Omental fat pad (tissue), 4 donors: Measurements from ENCODE around the gene TRAPPC10. TPM values are rescaled to one million over a fixed set of nuclear protein-coding genes. Genes with fewer than 3 reads are reported as not detected.

ENCODE experiments used
- ATAC-seq: fragments of 150-250 bp; one replicate; pipeline ENCODE4 v1.9.1; 2016; ENCODE audit warnings: mild to moderate bottlenecking, moderate library complexity; ENCODE audit not compliant: low FRiP score
- DNase-seq: peaks from one replicate; pipeline ENCODE4 v3.0.0-alpha.2; 2019; ENCODE audit warnings: low spot score
- CTCF ChIP-seq, 3 donors: fragments of 450-650 bp; IDR thresholded peaks; one replicate each; pipeline ENCODE4 v1.5.1; 2016 to 2017; ENCODE audit warnings: antibody characterized with exemption in 3 of 3, mild to moderate bottlenecking in 3 of 3, moderate library complexity in 2 of 3
- total RNA-seq, 4 donors: library from RNA; depleted of rRNA; stranded (reverse); fragments of >200 nt; gene quantifications; one replicate each; pipeline ENCODE4 v1.1.0, GENCODE V29; 2016

Gene TRAPPC10
- total RNA-seq, 4 donors from 2014 or later: 29.3 to 42.8 (median 36.6) TPM

DNA sequence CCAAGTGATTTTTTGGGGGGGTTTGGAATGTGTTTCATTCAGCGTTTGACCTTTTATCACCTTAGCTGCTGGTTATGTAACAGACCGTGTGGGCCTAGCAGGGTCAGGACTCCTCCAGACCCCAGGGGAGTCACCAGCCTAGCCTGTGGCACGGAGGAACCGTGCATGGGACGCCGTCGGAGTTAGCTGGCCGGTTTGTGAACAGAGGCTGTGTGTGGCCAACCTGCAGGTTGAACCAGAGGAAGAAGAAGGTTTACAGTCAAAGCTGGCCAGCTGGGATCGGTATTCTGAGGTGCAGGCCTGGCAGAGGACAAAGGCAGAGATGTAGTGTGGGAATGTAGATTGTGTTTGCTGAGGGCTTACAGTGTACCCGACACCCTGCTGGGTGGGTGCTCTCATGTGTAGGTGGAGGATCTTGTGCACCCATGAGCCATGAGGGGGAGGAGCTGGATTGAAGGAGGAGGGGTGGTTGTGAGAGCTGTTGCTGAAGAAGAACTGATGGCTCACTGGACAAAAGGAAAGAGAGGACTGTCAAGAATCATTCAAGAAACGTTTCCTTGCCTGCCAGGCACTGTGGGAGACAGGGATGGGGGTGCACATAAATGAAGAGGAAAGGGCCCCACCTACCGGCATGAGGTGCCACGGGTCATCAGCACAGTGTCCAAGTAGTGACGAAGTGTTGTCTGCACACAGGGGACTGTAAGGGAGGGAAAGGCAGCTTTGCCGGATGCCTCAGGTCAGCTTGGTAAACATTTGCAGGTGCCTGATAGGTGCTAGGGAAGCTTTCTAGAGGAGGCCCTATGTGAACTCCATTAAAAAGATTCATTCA is 55.1 kb downstream of the TRAPPC10 start:
- no peak for ATAC-seq
- TF ChIP-seq CTCF (IDR thresholded peaks at IDR 0.05): no peak
- no peak for DNase-seq

GRCh38 chr21:44070391-44070790 is 58.3 kb downstream of the TRAPPC10 start:
- no peak for ATAC-seq
- DNase-seq: no peak
- no peak for TF ChIP-seq CTCF (IDR thresholded peaks at IDR 0.05)

- ATAC-seq (no peak), DNase-seq (no peak)
- no peak for TF ChIP-seq CTCF (IDR thresholded peaks at IDR 0.05)
Measured at GRCh38 chr21:44071359-44072104, 59.4 kb downstream of the TRAPPC10 start.

- no peak for TF ChIP-seq CTCF (IDR thresholded peaks at IDR 0.05)
- ATAC-seq (no peak), DNase-seq (no peak)
Measured at GRCh38 chr21:44072111-44072510, 60.0 kb downstream of the TRAPPC10 start.

- DNase-seq (no peak), ATAC-seq (no peak)
- TF ChIP-seq CTCF (IDR thresholded peaks at IDR 0.05): no peak
Measured at GRCh38 chr21:44074315-44074958, 62.3 kb downstream of the TRAPPC10 start.

- no peak for ATAC-seq
- no peak for TF ChIP-seq CTCF (IDR thresholded peaks at IDR 0.05)
- no peak for DNase-seq
Measured at GRCh38 chr21:44076316-44076715, 64.2 kb downstream of the TRAPPC10 start.
